K562 (cell line): ENCODE measurements around the gene AVPR1B. TPM values are rescaled to one million over a fixed set of nuclear protein-coding genes. Genes with fewer than 3 reads are reported as not detected.

Source experiments
- ATAC-seq: fragments of 200-7000 bp; cut with Tn5 transposase; 3 replicates; pipeline ENCODE4 v1.9.1; 2020; ENCODE audit warnings: moderate library complexity
- BruUV-seq: library from RNA; stranded (reverse); fragments of 400-500 nt; replicated peaks from 2 replicates; lab custom pipeline; 2021; lab: Mats Ljungman, UMichigan
- CTCF ChIA-PET: fragments of 300-600 bp; formaldehyde crosslinking; extraction: SDS; loops from one replicate; lab custom pipeline; 2021; ENCODE audit warnings: low intra/inter-chr PET ratio; lab: Yijun Ruan, JAX
- POLR2A ChIA-PET: fragments of 300-600, 350-650 bp; sonication (Branson Sonifier 250); formaldehyde crosslinking; extraction: SDS; loops from one replicate; lab custom pipeline; 2021; ENCODE audit warnings: antibody characterized with exemption, inconsistent platforms; lab: Yijun Ruan, JAX
- DNase-seq, 4 experiments: peaks; one replicate each; pipeline versions ENCODE4 v3.0.0 to v3.0.0-alpha.2; 2011 to 2018; ENCODE audit warnings: low spot score in 3 of 4, mixed read lengths in 3 of 4; ENCODE audit errors: extremely low read depth in 1 of 4
- FAIRE-seq: peaks from 2 replicates; lab custom pipeline; 2011; peaks lifted over from hg19 to GRCh38; lab: Jason Lieb, UNC
- H2AFZ ChIP-seq: 2 replicates; pipeline ENCODE4 v1.6.0; 2011; ENCODE audit warnings: low read depth, low read length, control low read depth, inconsistent platforms
- H3K27ac ChIP-seq: fragments of 200-600 bp; 3 replicates; pipeline ENCODE4 v1.8.0; 2011; ENCODE audit warnings: low read depth, mild to moderate bottlenecking, control low read depth, inconsistent platforms, low read length, moderate library complexity, mixed read lengths; ENCODE audit errors: extremely low read depth
- H3K27me3 ChIP-seq, 2 experiments: fragments of 300-600 bp in 1 of 2; 2 replicates in 1 of 2; 3 replicates in 1 of 2; pipeline versions ENCODE4 v1.6.0 to v1.8.0; 2011; ENCODE audit warnings: inconsistent platforms in 2 of 2, low read length in 2 of 2, mild to moderate bottlenecking in 1 of 2, mixed read lengths in 1 of 2, moderate library complexity in 1 of 2; ENCODE audit not compliant: control insufficient read depth in 2 of 2, insufficient read depth in 2 of 2
- H3K36me3 ChIP-seq: fragments of 300-600 bp; 3 replicates; pipeline ENCODE4 v1.8.0; 2011; ENCODE audit warnings: mild to moderate bottlenecking, low read length, inconsistent platforms; ENCODE audit not compliant: control insufficient read depth, insufficient read depth
- H3K4me1 ChIP-seq, 2 experiments: fragments of 200-600 bp in 1 of 2; replicated peaks in 1 of 2; 2 replicates in 1 of 2; 3 replicates in 1 of 2; pipeline versions ENCODE4 v1.5.1 to v1.8.0; 2011; ENCODE audit warnings: inconsistent platforms in 2 of 2, low read length in 2 of 2, mild to moderate bottlenecking in 1 of 2, mixed read lengths in 1 of 2, moderate library complexity in 1 of 2; ENCODE audit not compliant: control insufficient read depth in 2 of 2, insufficient read depth in 2 of 2
- H3K4me2 ChIP-seq: 2 replicates; pipeline ENCODE4 v1.6.1; 2011; ENCODE audit warnings: low read length, control low read depth, inconsistent platforms, mixed read lengths; ENCODE audit not compliant: insufficient read depth
- H3K4me3 ChIP-seq: fragments of 200-600 bp; sonication (generic), shearing (Covaris generic); 2 replicates; pipeline ENCODE4 v1.5.1; 2016; ENCODE audit warnings: control low read depth, inconsistent platforms
- H3K79me2 ChIP-seq: fragments of 200-600 bp; 3 replicates; pipeline ENCODE4 v1.8.0; 2011; ENCODE audit warnings: low read length, inconsistent platforms; ENCODE audit not compliant: control insufficient read depth, insufficient read depth
- H3K9ac ChIP-seq, 2 experiments: 2 replicates each; pipeline versions ENCODE4 v1.6.0 to v1.6.1; 2011; ENCODE audit warnings: low read depth in 2 of 2, low read length in 2 of 2, control low read depth in 1 of 2, inconsistent platforms in 1 of 2, mild to moderate bottlenecking in 1 of 2, mixed read lengths in 1 of 2; ENCODE audit not compliant: insufficient read depth in 1 of 2
- H3K9me1 ChIP-seq: one replicate; pipeline ENCODE4 v1.6.0; 2011; ENCODE audit warnings: inconsistent platforms, mild to moderate bottlenecking, low read length, moderate library complexity; ENCODE audit not compliant: control insufficient read depth, insufficient read depth
- H3K9me3 ChIP-seq: replicated peaks from 2 replicates; pipeline ENCODE4 v1.5.1; 2011; ENCODE audit warnings: low read depth, low read length, inconsistent platforms; ENCODE audit not compliant: control insufficient read depth, insufficient read depth
- H4K20me1 ChIP-seq: replicated peaks from 2 replicates; pipeline ENCODE4 v1.6.1; 2011; ENCODE audit warnings: low read length, inconsistent platforms, mixed read lengths; ENCODE audit not compliant: control insufficient read depth, insufficient read depth
- AFF4 ChIP-seq: sonication (generic); formaldehyde crosslinking; IDR thresholded peaks from 2 replicates; pipeline ENCODE4 v1.8.0; 2023; ENCODE audit warnings: mild to moderate bottlenecking, missing genetic modification reagents
- BHLHE40 ChIP-seq: IDR thresholded peaks from 2 replicates; pipeline ENCODE4 v1.6.1; 2011; ENCODE audit warnings: low read length, improper control_type of control experiment
- CBFA2T3 ChIP-seq: fragments of 450-650 bp; IDR thresholded peaks from 2 replicates; pipeline ENCODE4 v1.6.1; 2017
- ELF4 ChIP-seq: fragments of 450-650 bp; formaldehyde crosslinking; IDR thresholded peaks from 2 replicates; pipeline ENCODE4 v1.4.0; 2022; ENCODE audit warnings: missing genetic modification characterization
- HEY1 ChIP-seq: fragments of 250-450 bp; sonication (Bioruptor Pico); IDR thresholded peaks from 2 replicates; pipeline ENCODE4 v1.5.0; 2020; ENCODE audit warnings: mild to moderate bottlenecking, moderate library complexity, borderline replicate concordance
- IFI16 ChIP-seq: fragments of 250-450 bp; sonication (Bioruptor Pico); IDR thresholded peaks from 2 replicates; pipeline ENCODE4 v2.1.2; 2022; ENCODE audit warnings: mild to moderate bottlenecking, inconsistent platforms
- KHSRP ChIP-seq: fragments of 450-650 bp; IDR thresholded peaks from 2 replicates; pipeline ENCODE4 v1.6.1; 2017
- MEIS2 ChIP-seq: fragments of 450-650 bp; IDR thresholded peaks from 2 replicates; pipeline ENCODE4 v1.6.1; 2014; ENCODE audit warnings: mild to moderate bottlenecking; ENCODE audit not compliant: partially characterized antibody
- PCBP2 ChIP-seq: fragments of 200-400 bp; formaldehyde crosslinking; IDR thresholded peaks from 2 replicates; pipeline ENCODE4 v1.6.1; 2018; ENCODE audit warnings: low read length, low read depth, mild to moderate bottlenecking, moderate library complexity; ENCODE audit not compliant: poor library complexity, severe bottlenecking
- RBBP5 ChIP-seq: fragments of 200-600 bp; sonication (generic); IDR thresholded peaks from 2 replicates; pipeline ENCODE4 v1.6.1; 2012; ENCODE audit warnings: borderline replicate concordance, mild to moderate bottlenecking, low read length, control low read depth, inconsistent platforms; ENCODE audit not compliant: insufficient read depth, poor library complexity, severe bottlenecking
- TEAD1 ChIP-seq, 2 experiments: fragments of 450-650 bp in 1 of 2; sonication (generic) in 1 of 2; formaldehyde crosslinking; IDR thresholded peaks; 2 replicates each; pipeline versions ENCODE4 v1.4.0 to v1.8.0; 2020 to 2022; ENCODE audit warnings: mild to moderate bottlenecking in 2 of 2, missing genetic modification reagents in 1 of 2
- TFE3 ChIP-seq: fragments of 450-650 bp; formaldehyde crosslinking; IDR thresholded peaks from 2 replicates; pipeline ENCODE4 v1.4.0; 2020; ENCODE audit warnings: mild to moderate bottlenecking, mixed read lengths
- USF1 ChIP-seq: sonication (generic); formaldehyde crosslinking; IDR thresholded peaks from 2 replicates; pipeline ENCODE4 v1.9.0; 2022; ENCODE audit warnings: mild to moderate bottlenecking, missing genetic modification reagents
- WGBS: fragments of 100-300 bp; shearing (Covaris generic); methylation state at CpG from one replicate; pipeline ENCODE4 v1.1.6; 2016; ENCODE audit warnings: low coverage, mixed read lengths; ENCODE audit not compliant: insufficient coverage; ENCODE audit errors: missing lambda C conversion rate; 5-methylcytosine and 5-hydroxymethylcytosine counted together
- in situ Hi-C: fragments of 300-500 bp; cut with MboI; formaldehyde crosslinking; loops from 4 replicates; pipeline ENCODE4 v1.15.0; 2018; ENCODE audit warnings: inconsistent platforms, mixed read lengths
- intact Hi-C: fragments of 100-400 bp; cut with micrococcal nuclease; formaldehyde crosslinking; loops from 2 replicates; pipeline ENCODE4 v1.14.2; 2022
- polyA plus RNA-seq, 8 experiments: library from polyadenylated mRNA; depleted of rRNA in 4 of 8; stranded (reverse) in 5 of 8; unstranded in 3 of 8; fragments of >200 nt; fragmentation: Nextera tagmentation in 2 of 8; fragmentation: Illumina TruSeq in 1 of 8; extraction: Ambion mirVana in 2 of 8; extraction: Trizol in 1 of 8; gene quantifications; 2 replicates each; pipeline versions ENCODE4 v1.2.1 to v1.2.3, GENCODE V29; 2011 to 2014; ENCODE audit warnings: inconsistent platforms in 1 of 8, missing spikeins in 1 of 8
- total RNA-seq, 7 experiments: library from RNA; depleted of rRNA in 6 of 7; stranded (reverse); fragments of >200 nt in 6 of 7; fragmentation: Illumina TruSeq in 2 of 7; extraction: Trizol in 2 of 7; gene quantifications; 2 replicates each; pipeline versions ENCODE4 v1.2.1 to v1.2.3, GENCODE V29; 2011 to 2021; ENCODE audit warnings: low replicate concordance in 1 of 7

AVPR1B gene
- total and polyA plus RNA-seq, 9 of the 15 experiments (the other 6 are each of a cell fraction or from before 2014, with no cell fraction given): not detected

- Histone ChIP-seq H3K4me3 (no peak overlapping the region), H3K36me3 (no peaks in the 10 kb centered on the region), H3K4me1 (no peaks in the 10 kb centered on the region), H3K79me2 (no peaks in the 10 kb centered on the region), H3K9me1 (no peaks in the 10 kb centered on the region), H3K9ac (no peak overlapping the region), H3K27me3 (peaks cover 24 to 39% of the 10 kb centered on the region in 2 experiments; a peak in 4 of 5 replicates), H2AFZ (no peak overlapping the region), H3K9me3 (no peaks in the 10 kb centered on the region), H4K20me1 (no peaks in the 10 kb centered on the region), H3K4me2 (no peak overlapping the region), H3K27ac (no peak overlapping the region)
- no TSS peak for BruUV-seq
- DNase-seq (no peak), ATAC-seq (no peak), FAIRE-seq (no peak)
- 2% methylated on average over 7 of the region's 7 CpGs for WGBS
- in situ Hi-C loops: no loop called here
- TF ChIP-seq ELF4 (0 out of 2 replicates have a peak, but pooled peaks have one; percentile 41), TFE3 (CRISPR knock-in tag) (peak; percentile 69), AFF4 (CRISPR knock-in tag) (no peak), CBFA2T3 (0 out of 2 replicates have a peak, but pooled peaks have one; percentile 22), KHSRP (no peak), PCBP2 (no peak), IFI16 (CRISPR knock-in tag) (no peak), RBBP5 (no peak), BHLHE40 (peak; percentile 67), USF1 (peak; percentile 23; the same call in 1 of the 2 replicates), TEAD1 (CRISPR knock-in tag; IDR thresholded peaks at IDR 0.05) (0 out of 4 replicates have a peak, but pooled peaks of 1 of the 2 experiments have one; percentile 44), HEY1 (no peak), MEIS2 (peak; percentile 17)
- intact Hi-C loops: no loop called here
- ChIA-PET CTCF (interaction anchor here (0.6 kb wide), 1 partner anchor 570 kb away, joined by 5 read pairs; no protein-coding TSS in a partner anchor), POLR2A (no interaction called here)
Observed at GRCh38 chr1:206094024-206094423, 23.2 kb downstream of the AVPR1B start.
